OCI-LY3 (cell line): Measurements from ENCODE around the gene FRMD3.

Experiments used
- H2AFZ ChIP-seq: fragments of 200-600, 300-600 bp; shearing (Covaris generic); 2 replicates; pipeline ENCODE4 v1.6.0; 2014; ENCODE audit warnings: antibody characterized with exemption, low read depth, low read length
- H3K27ac ChIP-seq: fragments of 200-600, 300-600 bp; sonication (generic); 2 replicates; pipeline ENCODE4 v1.5.1; 2014; ENCODE audit warnings: mild to moderate bottlenecking, low read length, moderate library complexity, mixed read lengths
- H3K27me3 ChIP-seq: fragments of 200-600, 300-600 bp; sonication (generic); 2 replicates; pipeline ENCODE4 v1.6.1; 2014; ENCODE audit warnings: low read depth, low read length, mixed read lengths
- H3K36me3 ChIP-seq: fragments of 200-600, 300-600 bp; sonication (generic); replicated peaks from 2 replicates; pipeline ENCODE3; 2014; ENCODE audit warnings: low read depth, low read length, mixed read lengths
- H3K4me1 ChIP-seq: fragments of 300-600, 200-600 bp; sonication (generic); 2 replicates; pipeline ENCODE4 v1.6.1; 2014; ENCODE audit warnings: low read length, mixed read lengths
- H3K4me2 ChIP-seq: fragments of 200-600, 300-600 bp; sonication (generic); 2 replicates; pipeline ENCODE4 v1.6.1; 2014; ENCODE audit warnings: low read length, mixed read lengths
- H3K4me3 ChIP-seq: fragments of 300-600, 200-600 bp; sonication (generic); 2 replicates; pipeline ENCODE4 v1.5.1; 2014; ENCODE audit warnings: antibody characterized with exemption, mild to moderate bottlenecking, low read length, moderate library complexity
- H3K79me2 ChIP-seq: fragments of 300-600, 200-600 bp; shearing (Covaris generic); 2 replicates; pipeline ENCODE4 v1.6.1; 2014; ENCODE audit warnings: mild to moderate bottlenecking, low read length, mixed read lengths
- H3K9ac ChIP-seq: fragments of 300-600, 200-600 bp; shearing (Covaris generic); 2 replicates; pipeline ENCODE4 v1.6.0; 2014; ENCODE audit warnings: mild to moderate bottlenecking, low read length, moderate library complexity
- H3K9me3 ChIP-seq: fragments of 200-600, 300-600 bp; shearing (Covaris generic); 2 replicates; pipeline ENCODE4 v1.6.1; 2014; ENCODE audit warnings: low read length, mixed read lengths; ENCODE audit not compliant: insufficient read depth
- H4K20me1 ChIP-seq: fragments of 200-600, 300-600 bp; sonication (generic); 2 replicates; pipeline ENCODE4 v1.6.1; 2016; ENCODE audit warnings: low read length, mixed read lengths; ENCODE audit not compliant: insufficient read depth
- EZH2phosphoT487 ChIP-seq: fragments of 200-600 bp; shearing (Covaris generic); IDR thresholded peaks from 2 replicates; pipeline ENCODE4 v1.6.1; 2018; ENCODE audit warnings: antibody characterized with exemption, mixed run types, low read depth
- TF ChIP-seq, protein P1 (sequence below): fragments of 200-600, 300-600 bp; sonication (generic); IDR thresholded peaks from 2 replicates; pipeline ENCODE4 v1.5.1; 2014; ENCODE audit warnings: antibody characterized with exemption, low read length, low read depth

FRMD3 gene

DNA sequence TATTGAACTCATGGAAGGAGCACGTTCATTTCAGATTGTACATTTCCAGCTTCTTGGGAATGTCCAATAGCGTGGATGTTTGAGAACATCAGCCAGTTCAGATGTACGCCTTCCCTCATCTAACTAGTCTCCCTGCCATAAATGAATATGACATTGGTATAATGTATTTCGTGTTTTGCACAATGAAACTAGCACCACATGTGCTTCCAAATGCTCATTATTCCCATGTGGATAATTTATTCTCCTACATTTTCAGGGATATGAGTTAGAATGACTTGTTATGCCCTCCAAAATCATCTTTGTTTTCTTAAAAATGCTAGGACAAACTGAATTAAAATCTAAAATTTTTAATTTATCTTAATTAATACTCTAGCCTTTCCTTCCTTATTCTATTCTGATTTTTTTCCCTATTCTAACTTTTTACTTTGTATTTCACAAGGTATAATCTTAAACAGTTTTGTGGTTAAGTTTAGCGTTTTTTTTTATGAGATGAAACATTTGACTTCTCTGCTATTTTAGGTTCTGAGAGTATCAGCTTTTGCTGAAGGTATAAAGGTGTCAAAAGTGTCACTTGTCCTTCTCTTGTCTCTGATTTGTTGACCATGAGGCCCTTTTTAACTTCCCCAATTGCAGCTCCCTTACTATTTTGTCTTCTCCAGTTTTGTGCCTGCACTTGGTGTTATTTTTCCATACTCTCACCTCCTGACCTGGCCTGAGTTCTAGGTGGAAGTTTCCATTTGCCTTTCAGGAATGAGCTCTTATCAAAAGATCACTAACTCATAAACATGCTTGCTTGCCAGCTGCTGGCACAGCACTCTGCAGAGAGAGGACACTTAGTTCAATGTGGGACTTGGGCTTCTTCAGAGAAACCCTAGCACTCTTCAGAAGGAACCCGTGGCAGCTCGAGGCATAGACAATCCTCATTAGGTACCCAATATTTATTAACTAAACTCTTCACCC lies 106.8 kb downstream of the FRMD3 start:
- no peaks in the 10 kb centered on the region for H3K27me3 ChIP-seq
- H3K9me3 ChIP-seq, result no peaks in the 10 kb centered on the region
- TF ChIP-seq EZH2phosphoT487, result no peak
- TF ChIP-seq, protein P1, sequence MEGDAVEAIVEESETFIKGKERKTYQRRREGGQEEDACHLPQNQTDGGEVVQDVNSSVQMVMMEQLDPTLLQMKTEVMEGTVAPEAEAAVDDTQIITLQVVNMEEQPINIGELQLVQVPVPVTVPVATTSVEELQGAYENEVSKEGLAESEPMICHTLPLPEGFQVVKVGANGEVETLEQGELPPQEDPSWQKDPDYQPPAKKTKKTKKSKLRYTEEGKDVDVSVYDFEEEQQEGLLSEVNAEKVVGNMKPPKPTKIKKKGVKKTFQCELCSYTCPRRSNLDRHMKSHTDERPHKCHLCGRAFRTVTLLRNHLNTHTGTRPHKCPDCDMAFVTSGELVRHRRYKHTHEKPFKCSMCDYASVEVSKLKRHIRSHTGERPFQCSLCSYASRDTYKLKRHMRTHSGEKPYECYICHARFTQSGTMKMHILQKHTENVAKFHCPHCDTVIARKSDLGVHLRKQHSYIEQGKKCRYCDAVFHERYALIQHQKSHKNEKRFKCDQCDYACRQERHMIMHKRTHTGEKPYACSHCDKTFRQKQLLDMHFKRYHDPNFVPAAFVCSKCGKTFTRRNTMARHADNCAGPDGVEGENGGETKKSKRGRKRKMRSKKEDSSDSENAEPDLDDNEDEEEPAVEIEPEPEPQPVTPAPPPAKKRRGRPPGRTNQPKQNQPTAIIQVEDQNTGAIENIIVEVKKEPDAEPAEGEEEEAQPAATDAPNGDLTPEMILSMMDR, result no peak
- peaks cover 20% of the 10 kb centered on the region for H3K36me3 ChIP-seq
- H3K4me3 ChIP-seq, result no peak overlapping the region
- no peak overlapping the region for H3K4me2 ChIP-seq
- no peak overlapping the region for H3K27ac ChIP-seq
- H3K9ac ChIP-seq, result no peak overlapping the region
- H4K20me1 ChIP-seq, result no peaks in the 10 kb centered on the region
- H3K4me1 ChIP-seq, result peaks cover 6% of the 10 kb centered on the region
- H3K79me2 ChIP-seq, result no peaks in the 10 kb centered on the region
- H2AFZ ChIP-seq, result no peak overlapping the region

DNA sequence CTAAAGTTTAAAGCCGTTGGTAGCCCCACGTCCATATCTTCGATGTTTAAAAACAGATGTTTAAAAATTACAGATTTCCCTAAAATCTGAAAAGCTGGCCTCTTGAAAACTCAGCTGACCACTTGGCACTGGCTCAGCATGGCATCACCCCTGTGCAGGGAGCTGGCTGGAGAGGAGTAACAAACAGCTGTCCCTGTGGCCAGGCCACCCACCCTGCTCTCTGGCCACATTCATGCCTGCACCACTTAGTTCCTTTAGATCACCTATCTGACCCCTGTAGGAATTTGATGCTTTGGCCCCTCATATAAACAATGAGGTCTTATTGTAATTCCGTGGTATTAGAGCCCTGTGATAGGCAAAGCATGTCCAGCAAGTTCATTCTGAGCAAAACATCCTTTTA lies 107.5 kb downstream of the FRMD3 start:
- H2AFZ ChIP-seq, result no peak overlapping the region
- no peak for TF ChIP-seq EZH2phosphoT487
- TF ChIP-seq, protein P1, result no peak
- peaks cover 23% of the 10 kb centered on the region for H3K36me3 ChIP-seq
- no peaks in the 10 kb centered on the region for H4K20me1 ChIP-seq
- no peak overlapping the region for H3K4me3 ChIP-seq
- H3K79me2 ChIP-seq, result no peaks in the 10 kb centered on the region
- H3K9ac ChIP-seq, result no peak overlapping the region
- no peak overlapping the region for H3K4me2 ChIP-seq
- no peaks in the 10 kb centered on the region for H3K27me3 ChIP-seq
- H3K27ac ChIP-seq, result no peak overlapping the region
- peaks cover 6% of the 10 kb centered on the region for H3K4me1 ChIP-seq
- no peaks in the 10 kb centered on the region for H3K9me3 ChIP-seq

DNA sequence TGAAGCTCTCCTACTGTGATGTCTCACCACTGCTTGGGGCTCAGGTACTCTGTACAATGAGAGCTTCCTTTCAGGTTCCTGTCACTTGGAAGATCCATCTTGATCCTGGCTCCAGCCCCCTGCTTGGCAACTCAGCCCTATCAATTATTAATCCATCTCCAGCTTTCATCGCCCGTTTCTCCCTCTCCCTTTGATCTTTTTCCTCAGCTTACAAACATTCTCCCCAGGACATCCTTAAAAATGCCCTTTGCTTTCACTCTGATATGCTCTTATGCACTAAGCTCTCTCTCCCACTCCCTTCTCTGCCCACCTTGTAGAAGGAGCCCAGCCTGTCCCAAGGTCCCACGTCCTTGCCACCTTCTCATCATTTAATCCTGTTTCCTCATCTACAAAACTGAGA lies 109.0 kb downstream of the FRMD3 start:
- no peak overlapping the region for H2AFZ ChIP-seq
- no peaks in the 10 kb centered on the region for H3K79me2 ChIP-seq
- no peak overlapping the region for H3K4me2 ChIP-seq
- H3K9ac ChIP-seq, result no peak overlapping the region
- no peaks in the 10 kb centered on the region for H3K9me3 ChIP-seq
- no peaks in the 10 kb centered on the region for H4K20me1 ChIP-seq
- TF ChIP-seq, protein P1, result no peak
- no peak for TF ChIP-seq EZH2phosphoT487
- no peak overlapping the region for H3K27ac ChIP-seq
- H3K4me3 ChIP-seq, result no peak overlapping the region
- peaks cover 6% of the 10 kb centered on the region for H3K4me1 ChIP-seq
- no peaks in the 10 kb centered on the region for H3K27me3 ChIP-seq
- H3K36me3 ChIP-seq, result peaks cover 20% of the 10 kb centered on the region

DNA sequence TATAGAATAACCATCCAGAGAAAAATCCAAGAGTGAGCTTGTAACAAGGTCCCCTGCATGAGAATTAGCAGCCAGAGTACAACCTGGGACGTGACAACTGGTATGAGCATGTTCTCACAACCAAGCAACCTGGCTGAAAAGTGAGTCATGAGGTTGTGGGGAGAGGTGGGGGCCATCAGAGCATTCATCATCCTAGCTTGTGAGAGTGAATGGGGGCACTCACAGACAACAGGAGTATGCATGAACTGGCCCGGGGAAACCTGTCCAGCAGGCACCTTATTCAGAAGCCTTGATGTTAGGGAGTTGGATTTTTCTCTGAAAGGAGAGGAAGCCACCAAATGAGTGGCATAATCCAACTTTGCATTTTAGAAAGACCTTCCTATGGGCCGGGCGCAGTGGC lies 113.0 kb downstream of the FRMD3 start:
- TF ChIP-seq, protein P1, result no peak
- no peak for TF ChIP-seq EZH2phosphoT487
- no peaks in the 10 kb centered on the region for H3K27me3 ChIP-seq
- H2AFZ ChIP-seq, result no peak overlapping the region
- no peak overlapping the region for H3K27ac ChIP-seq
- H3K4me2 ChIP-seq, result no peak overlapping the region
- no peaks in the 10 kb centered on the region for H3K4me1 ChIP-seq
- H3K4me3 ChIP-seq, result no peak overlapping the region
- H3K9ac ChIP-seq, result no peak overlapping the region
- H3K36me3 ChIP-seq, result peaks cover 13% of the 10 kb centered on the region
- H4K20me1 ChIP-seq, result 0 out of 2 replicates have a peak, but pooled peaks cover 8% of the 10 kb centered on the region
- no peaks in the 10 kb centered on the region for H3K79me2 ChIP-seq
- H3K9me3 ChIP-seq, result no peaks in the 10 kb centered on the region
